AG08395 (cell line): Measurements from ENCODE around the gene FOS.
A peak's percentile ranks its signal among the peaks of the same experiment; 100 is the strongest.
"Not testable (repeated sequence)": the region's sequence is repeated elsewhere in the genome, so short reads cannot be mapped to it uniquely, and the experiment has no call there.

Experiments used
- DNase-seq: peaks from one replicate; pipeline ENCODE4 v3.0.0; 2012; ENCODE audit warnings: mixed read lengths, low spot score

The FOS gene

DNA sequence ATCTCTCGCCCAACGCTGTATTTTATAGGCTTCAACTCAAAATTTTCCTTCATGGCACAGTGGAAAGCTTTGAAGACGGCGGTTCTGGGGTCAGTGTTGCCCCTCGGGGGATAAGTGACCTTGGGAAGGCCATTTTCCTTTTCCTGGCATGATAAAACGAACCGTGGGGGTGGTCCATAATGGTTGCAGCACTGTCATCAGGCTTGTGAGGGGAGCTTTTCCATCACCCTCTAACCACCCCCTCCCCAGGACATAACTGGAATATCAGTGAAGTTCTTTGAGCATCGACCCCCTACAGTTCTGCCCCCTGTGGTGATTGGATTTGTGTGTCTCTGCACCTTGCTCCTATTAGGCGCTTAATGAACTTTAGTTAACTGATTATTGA lies 16.0 kb downstream of the FOS start:
- DNase-seq: no peak

DNA sequence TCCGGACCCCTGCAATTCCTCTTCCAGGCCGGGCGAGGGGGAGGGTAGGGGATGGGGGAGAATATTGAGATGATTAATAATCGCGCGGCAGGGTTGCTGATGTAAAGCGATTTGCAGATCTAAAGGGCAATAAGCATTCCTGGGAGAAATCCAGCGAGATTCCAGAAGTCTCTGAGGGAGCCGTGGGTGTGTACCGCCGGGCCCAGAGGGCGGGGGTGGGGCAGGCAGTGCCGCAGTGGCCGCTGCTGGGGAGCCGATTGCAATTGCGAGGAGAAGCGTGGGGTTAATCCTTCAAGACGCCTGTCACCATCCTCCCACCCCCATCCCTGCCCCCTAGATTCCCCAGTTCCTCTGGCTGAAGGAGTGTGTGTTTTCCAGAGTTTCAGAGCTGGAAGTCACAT lies 16.4 kb downstream of the FOS start:
- peak; percentile 75 for DNase-seq

DNA sequence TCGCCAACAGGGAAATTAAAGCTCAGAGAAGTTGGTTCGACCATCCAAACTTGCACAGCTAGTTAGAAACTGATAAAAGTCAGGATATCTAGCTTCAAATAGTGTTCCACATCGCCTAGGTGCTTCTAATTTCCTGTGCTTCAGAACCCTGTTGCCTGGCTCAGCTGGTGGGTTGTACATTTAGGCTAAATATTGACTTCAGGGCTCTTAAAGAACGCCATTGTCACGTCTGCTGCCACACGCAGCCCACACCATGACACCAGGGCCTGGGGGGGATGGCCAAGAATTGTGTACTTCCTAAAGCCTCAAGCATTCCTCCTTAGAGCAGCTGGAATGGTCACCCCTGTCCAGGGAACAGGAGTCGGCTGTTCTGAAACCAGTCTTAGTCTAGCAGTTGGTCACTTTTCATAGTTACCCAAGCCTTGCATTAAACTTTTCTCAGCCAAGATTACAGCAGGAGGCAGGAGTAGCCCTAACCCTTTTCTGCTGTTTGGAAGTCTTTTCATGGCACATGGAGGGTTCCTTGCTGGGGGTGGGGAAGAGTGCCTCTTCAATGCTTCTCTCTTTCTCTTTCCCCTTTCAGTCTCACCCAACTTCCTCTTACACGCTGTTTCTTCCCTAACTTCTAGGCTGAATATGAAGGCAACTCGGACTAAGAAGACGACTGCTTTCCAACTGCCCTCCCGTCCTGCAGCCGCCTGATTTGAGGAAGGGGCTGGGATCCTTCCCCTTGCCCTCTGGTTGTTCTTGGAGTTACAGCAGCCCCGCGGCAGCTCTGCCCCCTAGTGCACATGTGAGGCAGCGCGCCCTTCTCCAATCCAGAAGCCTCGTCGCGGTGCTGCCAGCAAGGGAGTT lies 17.1 kb downstream of the FOS start:
- peak; percentile 75 for DNase-seq

DNA sequence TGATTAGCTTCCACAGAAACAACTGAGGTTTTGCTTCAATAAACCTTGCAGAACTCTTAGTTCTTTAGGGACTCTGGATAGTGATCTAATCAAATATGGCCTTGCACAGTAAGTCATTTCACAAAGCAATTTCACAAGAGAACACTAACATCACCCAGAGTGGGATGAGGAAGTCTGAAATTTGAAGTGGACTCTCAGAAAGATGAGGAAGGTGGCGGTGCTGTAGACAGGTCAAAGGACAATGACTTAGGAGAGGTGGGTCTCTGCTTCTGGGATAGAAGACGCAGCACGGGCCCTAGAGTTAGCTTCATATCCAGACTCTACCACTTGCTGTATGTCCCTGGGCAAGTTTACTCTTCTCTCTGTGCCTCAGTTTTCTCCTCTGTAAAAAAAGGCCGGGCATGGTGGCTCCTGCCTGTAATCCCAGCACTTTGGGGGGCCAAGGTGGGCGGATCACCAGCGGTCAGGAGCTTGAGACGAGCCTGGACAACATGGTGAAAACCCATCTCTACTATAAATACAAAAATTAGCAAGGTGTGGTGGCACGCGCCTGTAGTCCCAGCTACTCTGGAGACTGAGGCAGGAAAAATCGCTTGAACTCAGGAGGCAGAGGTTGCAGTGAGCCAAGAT lies 18.9 kb downstream of the FOS start:
- DNase-seq: no peak

DNA sequence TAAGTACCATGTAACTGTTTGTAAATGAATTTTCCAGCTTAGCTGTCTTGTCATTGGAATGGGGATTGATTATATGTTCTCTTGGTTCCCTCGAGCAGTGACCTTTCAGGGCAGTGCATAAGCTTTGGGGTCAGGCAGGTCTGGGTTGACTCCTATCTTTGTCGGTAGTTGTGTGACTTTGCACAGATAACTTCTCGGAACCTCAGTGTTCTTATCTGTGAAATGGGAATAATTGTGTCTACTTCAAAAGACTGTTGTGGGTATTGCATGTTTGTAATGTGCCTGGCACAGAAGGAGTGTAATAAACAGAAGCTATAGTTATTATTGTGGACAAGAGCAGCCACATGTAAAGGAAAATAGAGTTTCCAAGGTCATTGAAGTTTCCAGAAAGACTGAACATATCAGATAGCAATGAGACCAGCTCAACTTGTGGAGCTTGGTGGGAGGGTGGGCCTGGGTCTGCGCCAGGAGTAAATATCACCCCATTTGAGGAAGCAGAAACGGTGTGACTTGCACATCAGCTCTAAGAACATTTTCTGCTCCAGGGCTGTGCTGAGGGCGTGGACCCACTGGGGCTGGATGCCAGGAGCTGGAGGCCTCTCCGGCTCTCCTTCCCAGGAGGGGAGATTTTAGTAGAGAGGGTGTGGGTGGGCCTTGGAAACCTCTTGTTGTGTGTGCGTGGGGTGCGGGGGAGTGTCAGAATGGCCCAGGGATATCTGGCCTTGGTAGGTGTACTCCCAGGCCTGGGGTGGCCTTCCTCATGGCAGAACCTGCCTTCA lies 19.7 kb downstream of the FOS start:
- DNase-seq: no peak

DNA sequence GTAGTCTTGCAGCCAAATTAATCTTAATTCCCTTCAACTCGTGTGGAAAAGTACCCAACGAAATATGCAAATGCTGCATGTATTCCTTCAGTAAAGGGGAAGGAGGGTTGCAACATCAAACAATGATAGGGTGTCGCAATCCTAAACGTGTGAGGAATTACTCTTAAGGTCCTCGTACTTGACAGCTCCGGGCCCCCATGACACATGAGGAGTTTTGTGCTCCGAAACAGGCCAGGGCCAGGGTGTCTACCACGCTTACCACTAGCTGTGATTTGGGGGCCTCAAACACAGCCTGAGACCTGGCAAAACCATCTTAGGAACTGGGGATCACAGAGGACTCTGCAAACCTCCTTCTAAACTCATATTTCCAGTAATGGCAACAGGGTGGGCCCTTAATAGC lies 20.4 kb downstream of the FOS start:
- DNase-seq: no peak

DNA sequence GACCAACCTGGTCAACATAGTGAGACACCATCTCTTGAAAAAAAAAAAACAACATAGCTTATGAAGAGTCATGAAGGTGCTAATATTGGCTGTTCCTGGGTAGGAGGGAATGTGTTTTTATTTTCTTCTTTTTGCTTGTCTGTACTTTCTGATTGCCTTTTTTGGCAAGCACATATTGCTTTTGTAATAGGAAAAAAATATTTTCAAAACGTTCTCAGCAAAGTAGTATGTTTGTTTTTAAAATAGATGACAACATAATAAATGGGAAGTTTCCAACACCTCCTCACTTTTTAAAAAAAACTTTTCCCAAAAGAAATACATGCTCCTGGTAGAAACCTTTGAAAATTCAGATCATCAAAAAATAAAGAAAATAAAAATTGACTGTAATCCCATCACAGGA lies 20.9 kb downstream of the FOS start:
- no peak for DNase-seq

DNA sequence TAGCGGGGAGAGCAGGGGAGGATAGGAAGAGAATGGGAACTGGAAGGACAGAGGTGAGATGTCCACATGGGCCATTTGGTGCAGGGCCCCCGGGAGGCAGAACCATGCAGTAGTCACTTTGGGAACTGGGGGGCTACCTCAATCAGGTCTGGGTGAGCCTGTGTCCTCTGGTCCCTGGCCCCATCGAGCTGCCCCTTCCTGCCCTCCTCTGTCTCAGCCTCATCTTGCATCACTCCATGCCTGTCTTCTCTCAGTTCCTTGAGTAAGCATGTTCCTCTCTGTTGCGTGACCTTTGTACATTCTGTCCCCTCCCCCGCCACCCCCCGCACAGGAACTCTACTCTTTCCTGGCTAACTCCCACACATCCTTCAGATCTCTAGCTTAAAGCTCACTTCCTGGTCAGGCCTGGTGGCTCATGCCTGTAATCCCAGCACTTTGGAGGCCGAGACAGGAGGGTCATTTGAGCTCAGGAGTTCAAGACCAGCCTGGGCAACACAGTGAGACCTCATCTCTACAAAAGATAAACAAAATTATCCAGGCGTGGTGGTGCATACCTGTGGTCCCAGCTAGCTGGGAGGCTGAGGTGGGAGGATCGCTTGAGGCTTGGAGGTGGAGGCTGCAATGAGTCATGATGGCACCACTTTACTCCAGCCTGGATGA lies 23.2 kb downstream of the FOS start:
- no peak for DNase-seq

DNA sequence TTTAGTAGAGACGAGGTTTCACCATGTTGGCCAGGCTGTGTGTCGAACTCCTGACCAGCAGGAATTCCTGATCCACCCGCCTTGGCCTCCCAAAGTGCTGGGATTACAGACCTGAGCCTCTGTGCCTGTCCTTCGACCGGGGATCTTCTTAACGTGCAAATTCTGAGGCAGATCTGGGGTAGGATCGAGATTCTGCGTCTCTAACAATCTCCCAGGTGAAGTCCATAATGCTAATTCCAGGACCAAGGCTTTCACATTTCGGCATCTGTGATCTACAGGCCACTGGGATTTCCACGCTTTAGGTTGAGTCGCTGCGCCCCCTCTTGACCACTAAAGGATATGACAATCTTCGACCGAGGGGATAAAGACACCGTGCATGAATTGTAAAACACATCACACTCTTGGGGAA lies 24.8 kb downstream of the FOS start:
- DNase-seq: peak; percentile 73

DNA sequence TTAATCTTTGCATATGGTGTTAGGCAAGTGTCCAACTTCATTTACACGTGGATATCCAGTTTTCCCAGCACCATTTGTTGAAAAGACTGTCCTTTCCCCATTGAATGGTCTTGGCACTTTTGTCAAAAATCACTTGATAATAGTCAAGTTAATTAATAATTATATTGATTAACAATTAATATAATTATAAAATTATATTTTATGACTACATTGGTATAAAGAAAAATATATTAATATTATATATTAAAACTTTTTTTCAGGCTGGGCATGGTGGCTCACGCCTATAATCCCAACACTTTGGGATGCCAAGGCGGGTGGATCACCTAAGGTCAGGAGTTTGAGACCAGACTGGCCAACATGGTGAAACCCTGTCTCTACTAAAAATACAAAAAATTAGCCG lies 27.8 kb downstream of the FOS start:
- not testable (repeated sequence) for DNase-seq

DNA sequence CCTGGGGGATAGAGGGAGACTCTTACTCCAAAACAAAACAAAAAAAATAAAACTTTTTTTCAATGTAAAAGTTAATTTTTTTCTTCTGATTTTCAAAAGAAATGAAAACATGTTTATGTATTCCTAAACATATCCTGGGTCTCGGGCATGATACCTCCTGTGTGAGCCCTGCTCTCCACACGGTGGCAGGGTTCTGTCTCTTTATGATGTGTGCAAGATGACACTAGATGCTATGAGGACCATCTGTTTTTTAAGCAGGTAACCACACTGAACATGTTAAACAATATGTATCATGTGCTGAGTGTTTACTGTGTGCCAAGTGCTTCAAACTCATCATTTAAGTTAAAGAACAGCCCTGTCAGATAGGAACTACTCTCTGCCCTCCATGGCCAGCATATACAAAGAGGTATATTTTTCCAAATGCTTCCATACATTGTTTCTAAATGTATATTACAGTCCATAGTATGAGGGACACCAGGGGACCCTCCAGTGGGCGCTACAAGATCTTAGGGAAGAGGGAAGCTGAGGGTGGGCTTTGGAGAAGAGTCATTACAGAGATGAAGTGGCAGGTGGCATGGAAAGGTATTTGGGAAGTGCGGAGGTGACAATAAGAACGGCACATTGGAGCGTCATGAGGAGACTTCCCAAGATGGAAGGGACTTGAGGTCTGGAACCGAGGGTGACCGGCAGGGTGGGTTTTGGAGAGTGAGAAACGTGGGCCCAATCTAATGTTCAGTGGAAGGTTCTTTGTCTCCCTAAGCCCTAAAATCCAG lies 28.5 kb downstream of the FOS start:
- peak; percentile 19 for DNase-seq

DNA sequence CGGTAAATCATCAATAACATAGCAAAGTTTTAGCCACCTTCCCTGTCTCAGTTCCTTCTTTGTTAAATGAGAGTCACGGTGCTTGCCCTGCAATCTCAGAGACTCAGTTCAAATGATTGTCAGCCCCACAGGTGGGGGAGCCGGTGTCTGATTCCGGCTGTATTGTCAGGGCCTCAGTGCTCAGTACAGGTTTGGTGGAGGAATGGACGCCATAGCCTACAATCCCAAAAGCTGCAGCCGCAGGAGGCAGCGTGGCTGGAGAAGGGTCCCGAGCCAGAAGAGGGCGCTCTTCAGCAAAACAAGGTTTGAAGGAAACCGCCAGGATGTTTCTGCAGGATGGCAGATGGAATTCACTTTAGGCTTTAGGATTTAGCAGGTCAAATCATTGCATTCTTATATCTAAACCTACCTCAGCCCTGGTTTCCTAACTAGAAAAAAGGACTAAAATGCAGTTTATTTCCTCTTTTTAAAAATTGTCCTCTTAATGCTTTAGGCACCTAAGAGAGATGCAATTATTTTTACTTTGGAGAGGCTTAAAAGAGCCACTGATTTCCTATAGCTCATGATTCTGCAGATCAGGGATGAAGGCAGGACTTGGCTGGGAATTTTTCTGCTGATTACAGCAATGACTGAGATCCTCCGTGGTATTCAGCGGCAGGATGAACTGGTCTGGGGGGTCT lies 29.2 kb downstream of the FOS start:
- peak; percentile 79 for DNase-seq

DNA sequence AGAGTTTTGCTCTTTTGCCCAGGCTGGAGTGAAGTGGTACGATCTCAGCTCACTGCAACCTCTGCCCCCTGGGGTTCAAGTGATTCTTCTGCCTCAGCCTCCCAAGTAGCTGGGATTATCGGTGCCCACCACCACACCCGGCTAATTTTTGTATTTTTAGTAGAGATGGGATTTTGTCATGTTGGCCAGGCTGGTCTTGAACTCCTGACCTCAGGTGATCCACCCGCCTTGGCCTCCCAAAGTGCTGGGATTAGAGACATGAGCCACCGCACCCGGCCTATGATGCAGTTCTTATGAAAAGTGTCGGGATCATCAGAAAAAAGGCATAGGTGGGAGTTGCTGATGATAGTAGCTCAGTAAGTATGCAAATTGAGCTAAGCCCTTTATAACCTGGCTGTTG lies 30.4 kb downstream of the FOS start:
- DNase-seq: not testable (repeated sequence)

DNA sequence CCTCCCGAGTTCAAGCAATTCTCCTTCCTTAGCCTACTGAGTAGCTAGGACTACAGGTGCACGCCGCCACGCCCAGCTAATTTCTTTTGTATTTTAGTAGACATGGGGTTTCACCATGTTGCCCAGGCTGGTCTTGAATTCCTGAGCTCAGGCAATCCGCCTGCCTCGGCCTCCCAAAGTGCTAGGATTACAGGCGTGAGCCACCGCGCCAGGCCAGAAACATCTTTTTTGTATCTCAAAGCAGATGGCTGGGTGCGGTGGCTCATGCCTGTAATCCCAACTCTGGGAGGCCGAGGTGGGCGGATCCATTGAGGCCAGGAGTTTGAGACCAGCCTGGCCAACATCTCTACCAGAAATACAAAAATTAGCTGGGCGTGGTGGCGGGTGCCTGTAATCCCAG lies 30.9 kb downstream of the FOS start:
- not testable (repeated sequence) for DNase-seq

DNA sequence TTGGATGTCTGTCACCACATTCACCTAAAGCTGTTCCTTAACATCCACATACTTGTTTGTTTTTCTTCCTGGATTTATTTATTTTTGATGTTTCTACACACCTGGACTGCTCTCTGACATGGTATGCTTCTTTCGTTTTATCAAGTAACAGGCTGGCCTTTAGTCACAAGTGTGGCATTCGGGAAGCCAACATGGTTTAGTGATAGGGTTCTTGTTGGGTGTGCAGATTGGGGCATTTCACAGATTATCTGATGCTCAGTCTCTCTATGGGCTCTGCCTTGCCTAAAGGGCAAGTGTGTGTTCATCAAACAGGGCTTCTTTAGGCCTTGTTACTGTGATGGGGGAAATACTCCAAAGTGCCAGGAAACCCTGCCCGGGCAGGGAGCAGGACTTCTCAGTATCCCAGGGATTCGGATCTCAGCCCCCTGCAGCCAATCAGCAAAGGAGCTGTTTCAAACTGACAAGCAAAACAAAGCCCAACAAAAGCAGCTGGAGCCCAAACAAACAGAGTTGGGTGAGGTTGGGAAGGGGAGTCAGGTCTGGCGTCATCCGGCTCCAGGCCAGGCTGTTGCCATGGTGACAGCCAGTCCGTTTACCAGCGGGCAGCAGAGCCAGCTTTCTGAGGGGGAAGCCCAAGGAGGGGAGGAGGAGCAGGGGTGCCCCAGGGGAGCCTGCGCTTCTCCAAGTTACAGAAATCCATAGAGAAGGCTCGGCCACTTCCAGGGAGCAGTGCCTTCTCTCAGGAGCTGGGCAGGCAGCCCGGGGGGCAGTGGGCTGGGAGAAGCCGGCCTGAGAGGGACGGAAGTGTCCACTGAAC lies 31.9 kb downstream of the FOS start:
- DNase-seq: peak; percentile 80

DNA sequence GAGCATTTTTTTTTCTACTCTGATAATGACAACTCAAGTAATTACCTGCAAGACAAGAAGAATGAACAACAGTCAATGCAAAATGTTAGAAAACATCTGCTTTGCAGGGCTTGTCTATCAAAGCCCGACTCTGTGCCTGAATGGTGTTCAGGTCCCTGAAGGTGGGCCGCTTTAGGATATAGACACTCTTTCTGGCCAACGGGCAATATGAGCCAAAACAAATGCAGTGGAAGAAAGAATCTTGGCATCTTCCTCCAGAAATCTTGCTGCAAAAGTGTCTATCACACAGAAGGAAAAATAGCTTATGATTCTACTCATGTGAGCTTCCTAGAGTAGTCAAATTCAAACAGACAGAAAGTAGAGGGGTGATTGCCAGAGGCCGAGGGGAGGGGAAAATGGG lies 32.7 kb downstream of the FOS start:
- no peak for DNase-seq

DNA sequence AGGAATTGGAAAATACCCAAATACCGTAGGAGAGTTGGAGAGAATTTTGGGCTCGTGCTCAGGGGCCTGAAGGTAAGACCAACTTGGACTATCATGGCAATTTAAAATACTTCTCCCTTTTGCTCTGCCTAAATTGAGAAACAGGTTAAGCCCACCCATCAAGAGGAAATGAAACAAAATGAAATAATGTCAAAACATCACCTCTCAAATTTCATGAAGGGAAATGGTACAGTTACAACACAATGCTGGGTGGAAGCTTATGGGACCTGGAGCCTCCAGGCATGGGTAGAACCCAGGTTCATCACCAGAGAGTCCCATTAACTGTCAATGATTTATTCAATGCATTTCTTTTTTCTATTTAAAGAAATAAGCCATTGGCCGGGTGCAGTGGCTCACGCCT lies 33.7 kb downstream of the FOS start:
- DNase-seq: no peak

DNA sequence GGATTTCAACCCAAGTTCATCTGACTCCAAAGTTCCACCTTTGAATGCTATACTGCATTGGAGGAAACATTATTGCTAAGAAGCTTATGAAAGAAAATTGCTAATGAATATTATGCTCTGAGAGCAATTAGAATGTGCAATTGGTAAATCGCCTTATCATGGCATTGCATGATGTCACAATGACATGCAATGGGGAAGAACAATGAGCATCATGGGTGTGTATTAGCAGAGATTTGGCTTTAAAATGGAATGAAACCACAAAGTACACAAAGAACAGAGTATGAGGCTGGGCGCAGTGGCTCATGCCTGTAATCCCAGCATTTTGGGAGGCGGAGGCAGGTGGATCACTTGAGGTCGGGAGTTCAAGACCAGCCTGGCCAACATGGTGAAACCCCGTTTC lies 34.7 kb downstream of the FOS start:
- no peak for DNase-seq

DNA sequence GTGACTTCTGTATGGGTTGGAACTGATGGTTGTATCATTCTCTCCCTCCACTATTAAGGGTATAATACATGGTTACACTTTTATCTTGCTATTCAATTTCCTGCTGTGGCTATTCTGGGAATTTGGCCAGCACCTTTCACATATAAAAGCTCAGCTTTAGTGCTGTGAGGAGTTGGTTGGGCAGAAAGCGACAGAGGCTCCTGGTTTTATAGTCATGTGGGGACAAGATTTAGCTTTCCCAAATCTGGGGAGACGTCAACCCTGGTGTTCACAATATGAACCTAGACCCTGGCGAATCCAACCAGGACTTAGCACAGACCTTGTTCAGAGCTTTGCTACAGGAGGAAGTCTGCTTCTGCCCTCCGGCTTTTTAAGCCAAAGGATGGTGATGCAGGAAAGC lies 36.5 kb downstream of the FOS start:
- DNase-seq: peak; percentile 47

DNA sequence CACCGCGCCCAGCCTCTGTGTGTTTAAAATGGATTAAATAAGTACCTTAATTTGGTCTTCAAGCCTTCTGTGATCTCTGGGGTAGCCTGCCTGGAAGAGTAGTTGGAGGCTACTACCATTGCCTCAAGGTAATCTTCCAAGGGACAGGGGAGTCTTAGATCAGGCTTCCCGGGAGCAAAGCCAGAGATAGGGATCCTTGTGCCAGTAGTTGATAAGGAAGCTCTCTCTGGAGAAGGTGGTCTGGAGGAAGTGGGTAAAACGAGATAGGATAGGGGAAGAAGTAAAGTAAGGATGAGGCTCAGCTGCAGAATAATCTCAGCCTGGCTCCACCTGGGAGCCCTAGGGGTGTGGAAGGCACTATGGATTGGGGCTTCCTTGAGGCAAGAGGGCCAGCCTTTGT lies 38.5 kb downstream of the FOS start:
- no peak for DNase-seq
